ENCODE data around the gene STX18.

Gene STX18

DNA sequence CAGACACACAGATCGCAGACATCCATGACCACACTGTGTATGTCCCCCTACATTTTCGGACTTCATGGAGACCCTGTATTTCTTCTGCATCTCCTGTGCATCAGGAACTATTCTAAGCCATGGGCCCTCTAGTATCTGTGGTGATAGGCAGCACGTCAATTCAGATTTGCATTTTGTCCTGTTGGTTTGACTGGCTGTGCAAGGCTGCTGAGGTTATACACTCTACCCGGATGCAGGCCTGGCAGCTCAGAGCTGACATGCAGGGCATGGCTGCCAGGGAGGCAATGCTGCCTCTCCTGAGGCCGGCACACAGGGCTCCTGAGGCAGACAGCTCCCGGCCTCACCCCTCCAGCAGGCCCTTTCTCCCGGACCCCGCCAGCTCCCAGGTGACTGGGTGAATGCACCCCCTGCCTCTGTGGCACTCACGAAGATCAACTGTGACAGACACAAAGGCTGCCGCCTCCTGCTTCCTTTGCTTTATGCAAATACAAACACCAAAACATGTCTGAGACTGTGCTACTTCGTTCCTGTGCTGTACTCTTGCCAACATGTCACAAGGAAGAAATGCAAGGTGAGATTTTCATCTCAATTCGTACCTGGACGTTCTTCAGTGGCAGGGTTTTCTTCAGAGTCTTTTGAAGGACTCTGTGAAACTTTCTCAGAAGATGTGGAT lies 103.9 kb downstream of the STX18 start:
- TF ChIP-seq, protein P1, sequence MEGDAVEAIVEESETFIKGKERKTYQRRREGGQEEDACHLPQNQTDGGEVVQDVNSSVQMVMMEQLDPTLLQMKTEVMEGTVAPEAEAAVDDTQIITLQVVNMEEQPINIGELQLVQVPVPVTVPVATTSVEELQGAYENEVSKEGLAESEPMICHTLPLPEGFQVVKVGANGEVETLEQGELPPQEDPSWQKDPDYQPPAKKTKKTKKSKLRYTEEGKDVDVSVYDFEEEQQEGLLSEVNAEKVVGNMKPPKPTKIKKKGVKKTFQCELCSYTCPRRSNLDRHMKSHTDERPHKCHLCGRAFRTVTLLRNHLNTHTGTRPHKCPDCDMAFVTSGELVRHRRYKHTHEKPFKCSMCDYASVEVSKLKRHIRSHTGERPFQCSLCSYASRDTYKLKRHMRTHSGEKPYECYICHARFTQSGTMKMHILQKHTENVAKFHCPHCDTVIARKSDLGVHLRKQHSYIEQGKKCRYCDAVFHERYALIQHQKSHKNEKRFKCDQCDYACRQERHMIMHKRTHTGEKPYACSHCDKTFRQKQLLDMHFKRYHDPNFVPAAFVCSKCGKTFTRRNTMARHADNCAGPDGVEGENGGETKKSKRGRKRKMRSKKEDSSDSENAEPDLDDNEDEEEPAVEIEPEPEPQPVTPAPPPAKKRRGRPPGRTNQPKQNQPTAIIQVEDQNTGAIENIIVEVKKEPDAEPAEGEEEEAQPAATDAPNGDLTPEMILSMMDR (IDR thresholded peaks at IDR 0.05; ENCODE audit: extremely low read depth, missing control alignments), result no peak

DNA sequence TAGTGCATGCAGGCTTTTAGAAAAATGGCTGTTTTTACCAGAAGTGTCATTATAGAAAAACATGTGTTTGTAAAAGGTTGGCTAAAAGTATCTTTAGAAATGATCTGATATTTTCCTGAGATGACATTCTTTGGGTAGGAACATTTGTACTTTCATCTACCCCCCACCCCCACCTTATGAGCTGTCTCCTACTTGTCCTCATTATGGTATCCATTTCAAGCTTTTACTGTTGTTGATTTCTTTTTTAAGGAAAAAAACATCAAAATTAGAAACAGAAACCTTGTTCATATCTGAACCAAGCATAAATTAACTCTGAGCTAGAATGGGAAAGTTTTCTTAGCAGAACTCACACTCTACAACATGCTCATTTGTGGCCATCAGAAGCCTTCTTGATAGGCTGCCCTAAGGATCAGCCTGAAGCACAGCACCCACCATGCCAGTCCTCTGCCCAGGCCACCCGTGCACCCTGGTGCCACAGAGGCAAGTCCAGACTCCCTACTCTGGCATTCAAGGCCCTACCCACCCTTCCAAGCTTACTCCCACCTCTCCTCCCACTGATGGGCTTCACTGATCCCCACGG lies 105.5 kb downstream of the STX18 start:
- DNase-seq (ENCODE audit: low spot score), result no peak
- TF ChIP-seq, protein P1 (IDR thresholded peaks at IDR 0.05; ENCODE audit: extremely low read depth, missing control alignments), result no peak

More for the DNA sequence above, 103.9 kb downstream of the STX18 start:
- DNase-seq (ENCODE audit: low spot score), result no peak

DNA sequence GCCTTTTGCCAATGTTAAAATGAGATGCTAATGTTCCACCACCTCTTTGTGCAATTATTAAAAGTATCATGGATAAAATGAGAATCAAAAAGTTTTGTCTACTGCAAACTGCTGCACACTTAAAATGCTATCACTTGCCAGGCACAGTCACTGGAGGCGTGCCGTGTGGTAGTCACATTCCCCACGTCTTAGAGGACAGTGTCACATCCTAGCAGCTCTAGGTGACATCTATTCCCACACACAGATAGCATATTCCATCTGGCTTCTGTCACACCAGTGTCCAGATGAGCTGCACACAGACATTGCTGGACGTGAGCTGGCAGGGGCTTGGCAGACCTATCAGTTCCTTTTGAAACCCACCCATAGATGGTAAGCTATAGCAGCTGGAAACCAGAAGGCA lies 107.9 kb downstream of the STX18 start:
- TF ChIP-seq, protein P1 (IDR thresholded peaks at IDR 0.05; ENCODE audit: extremely low read depth, missing control alignments), result no peak

DNA sequence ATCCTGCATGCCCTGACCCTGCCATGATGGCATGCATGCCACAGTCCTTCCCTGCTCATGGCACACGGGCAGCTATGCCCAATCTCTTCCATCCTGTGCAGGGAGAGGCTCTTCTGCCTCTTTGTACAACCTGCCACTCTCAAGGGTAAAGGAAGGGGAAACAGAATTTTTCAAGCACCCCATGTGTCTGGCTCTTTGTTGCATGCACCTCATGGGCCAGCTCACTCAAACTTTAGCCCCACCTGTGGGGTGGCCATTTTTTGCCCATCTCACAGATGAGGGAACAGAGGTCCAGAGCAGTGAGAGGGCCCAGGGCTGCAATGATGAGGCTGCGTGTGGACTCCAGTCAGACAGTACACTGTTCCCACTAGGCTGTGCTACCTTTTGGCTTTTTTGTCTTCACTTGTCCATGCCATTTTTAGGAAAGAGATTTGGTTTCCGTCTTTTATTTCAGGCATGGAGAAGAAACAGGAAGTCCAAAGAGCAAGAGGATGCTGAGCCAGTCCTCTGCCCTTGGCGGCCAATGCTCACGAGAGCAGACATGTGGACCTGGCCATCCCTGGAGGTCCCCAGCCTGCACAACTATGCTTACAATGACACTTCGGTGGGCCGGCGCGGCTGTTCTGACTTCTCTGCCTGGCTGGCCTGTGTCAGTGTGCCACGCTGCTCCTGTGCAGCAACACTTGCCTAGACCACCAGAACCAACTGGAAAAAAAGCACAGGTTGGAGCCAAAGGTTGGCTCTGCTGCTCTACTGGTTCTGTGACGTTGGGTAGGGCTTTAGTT lies 109.3 kb downstream of the STX18 start:
- TF ChIP-seq, protein P1 (IDR thresholded peaks at IDR 0.05; ENCODE audit: extremely low read depth, missing control alignments), result no peak
- DNase-seq (ENCODE audit: low spot score), result no peak

More for the DNA sequence above, 107.9 kb downstream of the STX18 start:
- no peak for DNase-seq (ENCODE audit: low spot score)

DNA sequence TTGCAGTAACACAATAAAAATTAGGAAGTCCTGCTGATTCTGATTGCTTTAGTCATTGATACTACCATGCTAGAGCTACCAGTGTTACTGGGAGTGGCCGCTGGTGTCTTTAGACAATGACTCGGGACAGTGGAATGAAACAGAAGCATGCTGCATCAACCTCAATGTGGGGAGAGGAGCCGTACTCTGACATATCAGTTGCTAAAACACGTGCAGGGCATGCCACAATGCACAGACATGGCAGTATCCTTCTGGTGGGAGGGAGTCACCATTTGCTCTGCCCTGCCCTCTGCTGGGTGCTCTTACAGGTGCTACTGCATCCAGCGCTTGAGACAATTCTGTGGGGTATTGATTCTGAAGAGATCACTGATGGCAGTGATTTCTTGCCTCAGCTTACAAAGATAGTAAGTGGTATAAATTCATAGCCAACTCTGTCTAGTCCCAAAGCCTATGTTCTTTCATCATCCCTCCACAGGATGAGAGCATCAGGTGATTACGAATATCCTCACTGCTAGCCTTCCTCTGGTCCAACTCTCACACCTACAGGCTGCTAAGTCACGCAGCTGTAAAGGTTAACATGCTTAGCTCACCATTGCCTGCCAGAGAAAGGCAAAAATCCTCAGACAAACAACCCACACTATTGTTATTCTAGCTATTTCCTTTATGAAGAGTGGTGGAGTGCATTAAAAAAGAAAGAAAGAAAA lies 111.2 kb downstream of the STX18 start:
- TF ChIP-seq, protein P1 (IDR thresholded peaks at IDR 0.05; ENCODE audit: extremely low read depth, missing control alignments), result peak; percentile 56
- peak; percentile 63 for DNase-seq (ENCODE audit: low spot score)

DNA sequence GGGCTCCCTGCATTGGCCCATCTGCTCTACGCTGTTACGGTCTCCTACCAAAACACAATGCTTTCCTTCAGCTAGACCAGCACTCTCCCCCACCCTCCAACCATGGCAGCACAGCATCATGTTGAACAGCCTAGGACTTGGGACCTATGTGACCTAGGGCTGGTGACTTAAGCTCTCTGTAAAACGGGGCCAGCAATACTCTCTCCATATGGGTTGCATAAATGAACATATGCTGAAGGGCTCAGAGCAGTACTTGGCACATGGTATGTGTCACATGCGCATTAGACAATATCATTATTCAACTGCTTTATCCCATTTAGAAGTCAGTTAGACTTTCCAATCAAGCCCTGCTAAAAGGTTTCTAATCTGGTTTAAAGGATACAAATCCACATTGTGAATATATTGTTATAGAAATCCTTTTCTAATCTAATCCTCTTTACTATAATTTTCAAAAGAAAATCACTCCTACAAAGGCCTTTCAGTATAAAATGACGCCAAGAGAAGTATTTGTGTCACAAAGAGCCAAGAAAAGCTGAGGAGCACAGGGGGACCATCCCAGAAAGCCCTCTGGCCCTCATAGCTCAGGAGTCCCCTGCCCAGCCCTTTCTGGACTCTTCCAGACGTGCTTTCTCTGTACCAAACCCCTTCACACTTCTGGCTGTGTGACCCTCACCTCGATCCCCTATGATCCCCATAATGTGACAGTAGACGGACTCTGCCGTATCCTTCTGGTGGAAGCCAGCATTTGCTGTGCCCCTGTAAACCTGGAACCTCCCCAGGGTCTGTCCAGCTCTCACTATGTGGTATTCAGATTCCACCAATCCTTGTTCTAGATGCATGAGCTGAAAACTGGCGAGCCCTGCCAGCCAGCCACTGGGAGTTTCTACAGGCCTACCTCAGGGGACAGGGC lies 112.6 kb downstream of the STX18 start:
- DNase-seq (ENCODE audit: low spot score), result no peak
- TF ChIP-seq, protein P1 (IDR thresholded peaks at IDR 0.05; ENCODE audit: extremely low read depth, missing control alignments), result no peak
